HCT116 (cell line): ENCODE results near the gene HHIPL1. TPM values are rescaled to one million over a fixed set of nuclear protein-coding genes. Genes with fewer than 3 reads are reported as not detected.

Source experiments
- ATAC-seq: fragments of 200-7000 bp; cut with Tn5 transposase; 2 replicates; pipeline ENCODE4 v1.9.1; 2020; ENCODE audit warnings: mild to moderate bottlenecking, moderate library complexity
- BruUV-seq: library from RNA; stranded (reverse); fragments of 400-500 nt; replicated peaks from 2 replicates; lab custom pipeline; 2021; lab: Mats Ljungman, UMichigan
- CTCF ChIA-PET: fragments of 300-600 bp; sonication (Branson Sonifier 250); formaldehyde crosslinking; loops from one replicate; lab custom pipeline; 2021; ENCODE audit warnings: antibody characterized with exemption; lab: Charles Lee
- POLR2A ChIA-PET: fragments of 300-600, 350-600 bp; sonication (Branson Sonifier 250); formaldehyde crosslinking; loops from one replicate; lab custom pipeline; 2021; ENCODE audit warnings: antibody characterized with exemption; lab: Charles Lee
- RAD21 ChIA-PET, 2 experiments: fragments of 300-600 bp; sonication (Branson Sonifier 250); formaldehyde crosslinking; loops; one replicate each; lab custom pipeline; 2023; ENCODE audit warnings: low total read pairs in 2 of 2; ENCODE audit not compliant: uncharacterized antibody in 2 of 2, unreplicated experiment in 2 of 2, low non-redundant PET in 1 of 2; lab: Charles Lee
- DNase-seq: peaks from one replicate; pipeline ENCODE4 v3.0.0-alpha.2; 2010; ENCODE audit warnings: low read depth, low spot score
- H2AFZ ChIP-seq: fragments of 200-600 bp; shearing (Covaris generic), sonication (generic); 2 replicates; pipeline ENCODE4 v1.6.1; 2017; ENCODE audit warnings: low read depth, mixed run types, mixed read lengths, antibody characterized with exemption, low read length; ENCODE audit not compliant: poor library complexity, severe bottlenecking
- H3K27ac ChIP-seq: 2 replicates; pipeline ENCODE4 v1.5.1; 2012; ENCODE audit warnings: low read depth, low read length
- H3K27me3 ChIP-seq: fragments of 200-600 bp; sonication (generic); 2 replicates; pipeline ENCODE4 v1.6.1; 2016; ENCODE audit warnings: mixed run types, low read length, mixed read lengths; ENCODE audit not compliant: insufficient read depth
- H3K36me3 ChIP-seq, 2 experiments: fragments of 200-500 bp in 1 of 2; fragments of 200-600 bp in 1 of 2; sonication (Bioruptor generic) in 1 of 2; sonication (generic) in 1 of 2; 2 replicates each; pipeline versions ENCODE4 v1.5.1 to v1.6.1; 2014 to 2016; ENCODE audit warnings: low read length in 2 of 2, inconsistent platforms in 1 of 2, mixed read lengths in 1 of 2, mixed run types in 1 of 2; ENCODE audit not compliant: insufficient read depth in 2 of 2, control insufficient read depth in 1 of 2
- H3K4me1 ChIP-seq, 2 experiments: fragments of 200-600 bp in 1 of 2; sonication (generic) in 1 of 2; 2 replicates each; pipeline versions ENCODE4 v1.5.1 to v1.6.1; 2012 to 2017; ENCODE audit warnings: low read length in 2 of 2, inconsistent platforms in 1 of 2, mild to moderate bottlenecking in 1 of 2, mixed read lengths in 1 of 2, mixed run types in 1 of 2, moderate library complexity in 1 of 2; ENCODE audit not compliant: insufficient read depth in 2 of 2, control insufficient read depth in 1 of 2
- H3K4me2 ChIP-seq: fragments of 200-600 bp; sonication (generic); 2 replicates; pipeline ENCODE4 v1.6.1; 2017; ENCODE audit warnings: mixed run types, low read length, mixed read lengths
- H3K4me3 ChIP-seq, 2 experiments: fragments of 200-600 bp in 1 of 2; sonication (generic) in 1 of 2; replicated peaks in 1 of 2; 2 replicates each; pipeline ENCODE4 v1.5.1; 2011 to 2016; ENCODE audit warnings: low read length in 2 of 2, control low read depth in 1 of 2, low read depth in 1 of 2, mild to moderate bottlenecking in 1 of 2, mixed read lengths in 1 of 2, mixed run types in 1 of 2
- H3K79me2 ChIP-seq: fragments of 200-600 bp; sonication (generic); 2 replicates; pipeline ENCODE4 v1.6.1; 2017; ENCODE audit warnings: mild to moderate bottlenecking, mixed run types, low read length, moderate library complexity, mixed read lengths; ENCODE audit not compliant: insufficient read depth
- H3K9ac ChIP-seq: fragments of 200-600 bp; sonication (generic); 2 replicates; pipeline ENCODE4 v1.6.1; 2016; ENCODE audit warnings: low read length, mixed read lengths
- H3K9me2 ChIP-seq: fragments of 200-600 bp; sonication (generic), shearing (Covaris generic); 2 replicates; pipeline ENCODE4 v1.6.1; 2017; ENCODE audit warnings: mixed run types, mild to moderate bottlenecking, moderate library complexity; ENCODE audit not compliant: insufficient read depth
- H3K9me3 ChIP-seq, 2 experiments: fragments of 200-500 bp in 1 of 2; fragments of 200-600 bp in 1 of 2; sonication (Bioruptor generic) in 1 of 2; sonication (generic) in 1 of 2; 2 replicates each; pipeline ENCODE4 v1.6.1; 2014 to 2017; ENCODE audit warnings: low read length in 2 of 2, mixed read lengths in 2 of 2, inconsistent platforms in 1 of 2, low read depth in 1 of 2, mild to moderate bottlenecking in 1 of 2, mixed run types in 1 of 2, moderate library complexity in 1 of 2; ENCODE audit not compliant: control insufficient read depth in 1 of 2, insufficient read depth in 1 of 2
- H4K20me1 ChIP-seq: fragments of 200-600 bp; sonication (generic), shearing (Covaris generic); 2 replicates; pipeline ENCODE4 v1.6.1; 2017; ENCODE audit warnings: mixed run types, mild to moderate bottlenecking, moderate library complexity; ENCODE audit not compliant: insufficient read depth
- CEBPB ChIP-seq: IDR thresholded peaks from 2 replicates; pipeline ENCODE4 v1.6.1; 2012; ENCODE audit warnings: low read depth
- EGR1 ChIP-seq: IDR thresholded peaks from 2 replicates; pipeline ENCODE4 v1.6.1; 2012; ENCODE audit warnings: low read depth
- ELF1 ChIP-seq: IDR thresholded peaks from 2 replicates; pipeline ENCODE4 v1.6.1; 2012; ENCODE audit warnings: low read depth, borderline replicate concordance
- EZH2 ChIP-seq: fragments of 200-600 bp; sonication (generic); IDR thresholded peaks from 2 replicates; pipeline ENCODE4 v1.6.1; 2017; ENCODE audit warnings: antibody characterized with exemption, mixed run types
- EZH2phosphoT487 ChIP-seq: fragments of 200-600 bp; IDR thresholded peaks from 2 replicates; pipeline ENCODE4 v1.6.1; 2018; ENCODE audit warnings: antibody characterized with exemption, borderline replicate concordance
- FOSL1 ChIP-seq: IDR thresholded peaks from 2 replicates; pipeline ENCODE4 v1.6.1; 2012; ENCODE audit warnings: low read depth
- POLR2A ChIP-seq: IDR thresholded peaks from 2 replicates; pipeline ENCODE4 v1.7.0; 2011; ENCODE audit warnings: borderline replicate concordance; ENCODE audit not compliant: insufficient read depth, insufficient read length; ENCODE audit errors: extremely low read depth
- POLR2AphosphoS5 ChIP-seq: IDR thresholded peaks from 2 replicates; pipeline ENCODE4 v1.6.1; 2011; ENCODE audit warnings: mild to moderate bottlenecking, low read depth, low read length, moderate library complexity
- RAD21 ChIP-seq: IDR thresholded peaks from 2 replicates; pipeline ENCODE4 v1.6.1; 2012; ENCODE audit warnings: low read depth, mild to moderate bottlenecking
- REST ChIP-seq: IDR thresholded peaks from 2 replicates; pipeline ENCODE4 v1.6.1; 2012; ENCODE audit warnings: low read depth
- SIN3A ChIP-seq: IDR thresholded peaks from 2 replicates; pipeline ENCODE4 v1.6.1; 2012; ENCODE audit warnings: low read depth
- TCF7L2 ChIP-seq: IDR thresholded peaks from 2 replicates; pipeline ENCODE4 v1.7.0; 2011; ENCODE audit warnings: borderline replicate concordance, inconsistent platforms; ENCODE audit not compliant: insufficient read depth, insufficient read length; ENCODE audit errors: extremely low read depth
- ZFX ChIP-seq: fragments of 450-650 bp; IDR thresholded peaks from 2 replicates; pipeline ENCODE4 v1.6.1; 2017
- intact Hi-C: fragments of 100-400 bp; cut with micrococcal nuclease; formaldehyde crosslinking; loops from 2 replicates; pipeline ENCODE4 v1.10.0; 2022
- total RNA-seq: library from RNA; stranded (reverse); gene quantifications from one replicate; pipeline ENCODE4 v1.2.1, GENCODE V29; 2021; ENCODE audit not compliant: unreplicated experiment
- TF ChIP-seq, protein P1 (sequence below): IDR thresholded peaks from 2 replicates; pipeline ENCODE4 v1.6.1; 2012
- TF ChIP-seq, protein P2 (sequence below): IDR thresholded peaks from 2 replicates; pipeline ENCODE4 v1.6.1; 2012

The HHIPL1 gene
- total RNA-seq, 1 experiment from 2014 or later = not detected

DNA sequence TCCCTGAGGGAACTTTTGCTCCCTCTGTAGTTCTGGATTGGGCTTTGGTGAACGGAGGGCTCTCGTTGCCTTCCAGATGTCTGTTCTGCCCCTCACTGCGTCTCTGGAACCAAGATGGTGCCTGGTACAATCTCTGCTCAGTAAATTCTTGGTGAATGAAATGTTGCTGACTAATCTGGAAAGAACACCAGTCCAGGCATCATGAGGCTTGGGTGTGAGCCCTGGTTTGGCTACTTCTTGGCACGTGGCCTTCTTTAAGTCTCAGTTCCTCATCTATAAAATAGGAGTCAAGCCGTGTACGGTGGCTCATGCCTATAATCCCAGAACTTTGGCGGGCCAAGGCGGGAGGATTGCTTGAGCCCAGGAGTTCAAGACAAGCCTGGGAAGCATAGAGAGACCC, 4.3 kb downstream of the HHIPL1 start (continued):
- no peak for TF ChIP-seq CEBPB

DNA sequence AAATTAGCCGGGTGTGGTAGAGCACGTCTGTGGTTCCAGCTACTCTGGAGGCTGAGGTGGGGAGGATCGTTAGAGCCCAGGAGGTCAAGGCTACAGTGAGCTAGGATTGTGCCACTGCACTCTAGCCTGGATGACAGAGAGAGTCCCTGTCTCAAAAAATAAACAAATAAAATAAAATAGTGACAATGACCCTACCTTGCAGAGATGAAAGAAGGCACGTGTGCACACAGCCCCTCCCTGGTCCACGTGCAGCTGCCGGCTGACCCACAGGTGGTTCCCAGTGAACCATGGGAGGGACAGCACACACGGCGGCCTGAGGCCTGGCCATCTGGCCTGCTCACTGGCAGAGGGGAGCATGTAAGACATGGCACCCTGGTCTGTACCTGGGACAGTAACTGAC, 4.7 kb downstream of the HHIPL1 start:
- Histone ChIP-seq H3K4me2 (no peak overlapping the region), H3K9me3 (no peaks in the 10 kb centered on the region), H3K27ac (no peak overlapping the region), H3K4me1 (peaks cover 3 to 4% of the 10 kb centered on the region in 2 experiments; a peak in 1 of 4 replicates), H3K27me3 (no peaks in the 10 kb centered on the region), H3K9me2 (no peaks in the 10 kb centered on the region), H4K20me1 (no peaks in the 10 kb centered on the region), H3K9ac (no peak overlapping the region), H2AFZ (no peak overlapping the region), H3K36me3 (no peaks in the 10 kb centered on the region), H3K4me3 (no peak overlapping the region), H3K79me2 (no peaks in the 10 kb centered on the region)
- CTCF ChIA-PET = no interaction called here
- TF ChIP-seq TCF7L2 (no peak), POLR2A (no peak), ELF1 (no peak), POLR2AphosphoS5 (no peak), RAD21 (no peak)
- TF ChIP-seq, protein P1, sequence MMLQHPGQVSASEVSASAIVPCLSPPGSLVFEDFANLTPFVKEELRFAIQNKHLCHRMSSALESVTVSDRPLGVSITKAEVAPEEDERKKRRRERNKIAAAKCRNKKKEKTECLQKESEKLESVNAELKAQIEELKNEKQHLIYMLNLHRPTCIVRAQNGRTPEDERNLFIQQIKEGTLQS = no peak
- ATAC-seq = no peak
- POLR2A ChIA-PET = no interaction called here
- no peak for DNase-seq
- no TSS peak for BruUV-seq
- RAD21 ChIA-PET = no interaction called here
- intact Hi-C loops = no loop called here

DNA sequence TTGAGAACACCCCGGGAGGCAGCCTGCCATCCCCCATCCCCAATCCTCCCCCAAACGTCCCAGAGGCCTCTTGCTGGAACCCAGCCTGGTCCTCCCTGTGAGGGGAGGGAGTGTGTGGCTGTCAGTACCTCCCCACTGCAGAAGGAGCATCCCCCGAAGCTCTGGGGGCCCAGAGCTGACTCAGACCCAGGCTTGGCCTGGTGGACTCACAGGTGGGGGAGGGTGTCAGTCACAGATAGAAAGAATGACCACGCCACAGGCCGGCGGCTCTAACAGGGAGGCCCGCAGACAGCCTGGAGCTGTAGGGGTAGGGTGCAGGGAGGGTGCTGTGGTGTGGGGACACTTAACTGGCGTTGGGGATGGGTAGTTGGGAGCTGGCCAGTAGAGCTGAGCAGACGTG, 5.3 kb downstream of the HHIPL1 start:
- Histone ChIP-seq H3K79me2 (no peaks in the 10 kb centered on the region), H3K4me2 (no peak overlapping the region), H3K9ac (no peak overlapping the region), H3K9me2 (no peaks in the 10 kb centered on the region), H2AFZ (no peak overlapping the region), H3K9me3 (no peaks in the 10 kb centered on the region), H3K27ac (no peak overlapping the region), H3K4me1 (peaks cover 3 to 4% of the 10 kb centered on the region in 2 experiments; a peak in 1 of 4 replicates), H3K4me3 (no peak overlapping the region), H3K27me3 (no peaks in the 10 kb centered on the region), H3K36me3 (no peaks in the 10 kb centered on the region), H4K20me1 (no peaks in the 10 kb centered on the region)
- DNase-seq (no peak), ATAC-seq (no peak)
- TF ChIP-seq POLR2A (no peak), EZH2phosphoT487 (no peak), REST (no peak), ELF1 (no peak), EGR1 (no peak), ZFX (no peak), SIN3A (no peak), FOSL1 (no peak), CEBPB (no peak), EZH2 (no peak)
- TF ChIP-seq, protein P2, sequence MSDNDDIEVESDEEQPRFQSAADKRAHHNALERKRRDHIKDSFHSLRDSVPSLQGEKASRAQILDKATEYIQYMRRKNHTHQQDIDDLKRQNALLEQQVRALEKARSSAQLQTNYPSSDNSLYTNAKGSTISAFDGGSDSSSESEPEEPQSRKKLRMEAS = no peak
- TF ChIP-seq, protein P1 = no peak
- RAD21 ChIA-PET = no interaction called here
- intact Hi-C loops = no loop called here
- POLR2A ChIA-PET = no interaction called here
- CTCF ChIA-PET = no interaction called here
- BruUV-seq = no TSS peak
